Stimulated activated CD8-positive, alpha-beta memory T cell treated with anti-CD3 and anti-CD28 coated beads, Interleukin-4, amount 100 ng/mL, for 1 hour (primary cell): ENCODE data around the gene SPATA31D3.
"Not testable (repeated sequence)": the region's sequence is repeated elsewhere in the genome, so short reads cannot be mapped to it uniquely, and the experiment has no call there.

ENCODE experiments used
- DNase-seq, 2 donors: peaks; one replicate each; pipeline ENCODE4 v3.0.0-alpha.2; 2020; ENCODE audit warnings: low read depth in 2 of 2, low spot score in 1 of 2

Gene SPATA31D3

GRCh38 chr9:81943393-81943792 lies at the start of gene SPATA31D3:
Gene SPATA31D3 (plus strand): TSS chr9:81943500. CDS start chr9:81943586, 86 bp downstream.
- DNase-seq, result not testable (repeated sequence)

- no peak for DNase-seq
Measured at GRCh38 chr9:81893929-81894328, 49.4 kb upstream of the SPATA31D3 start.

- DNase-seq, result no peak
Measured at GRCh38 chr9:81894891-81895290, 48.4 kb upstream of the SPATA31D3 start.

- no peak for DNase-seq
Measured at GRCh38 chr9:81896070-81896469, 47.2 kb upstream of the SPATA31D3 start.

- DNase-seq, result no peak
Measured at GRCh38 chr9:81898851-81899250, 44.4 kb upstream of the SPATA31D3 start.

GRCh38 chr9:81902196-81902595 lies 41.1 kb upstream of the SPATA31D3 start:
- DNase-seq, result no peak

GRCh38 chr9:81902626-81903025 lies 40.7 kb upstream of the SPATA31D3 start:
- no peak for DNase-seq

GRCh38 chr9:81906671-81907070 lies 36.6 kb upstream of the SPATA31D3 start:
- no peak for DNase-seq

- no peak for DNase-seq
Measured at GRCh38 chr9:81912135-81912534, 31.2 kb upstream of the SPATA31D3 start.

- DNase-seq, result no peak
Measured at GRCh38 chr9:81915801-81916505, 27.3 kb upstream of the SPATA31D3 start.

- DNase-seq, result not testable (repeated sequence)
Measured at GRCh38 chr9:81918507-81918906, 24.8 kb upstream of the SPATA31D3 start.

- DNase-seq, result not testable (repeated sequence)
Measured at GRCh38 chr9:81928305-81928704, 15.0 kb upstream of the SPATA31D3 start, which contains the start of gene SPATA31D4. Gene SPATA31D4 (plus strand): TSS chr9:81928428. CDS start chr9:81928514, 86 bp downstream.

GRCh38 chr9:81930147-81930546 lies 13.2 kb upstream of the SPATA31D3 start:
- not testable (repeated sequence) for DNase-seq

GRCh38 chr9:81933547-81933946 lies 9.8 kb upstream of the SPATA31D3 start:
- DNase-seq, result not testable (repeated sequence)

GRCh38 chr9:81948650-81949049 lies 5.3 kb downstream of the SPATA31D3 start:
- DNase-seq, result not testable (repeated sequence)

- no peak for DNase-seq
Measured at GRCh38 chr9:81953096-81953495, 9.8 kb downstream of the SPATA31D3 start.

GRCh38 chr9:81955625-81956024 lies 12.3 kb downstream of the SPATA31D3 start:
- DNase-seq, result no peak

GRCh38 chr9:81964218-81965171 lies 21.2 kb downstream of the SPATA31D3 start:
- DNase-seq, result no peak

- DNase-seq, result no peak
Measured at GRCh38 chr9:81968026-81968425, 24.7 kb downstream of the SPATA31D3 start.

GRCh38 chr9:81969971-81970370 lies 26.7 kb downstream of the SPATA31D3 start:
- DNase-seq, result no peak

- no peak for DNase-seq
Measured at GRCh38 chr9:81971727-81972126, 28.4 kb downstream of the SPATA31D3 start.

- no peak for DNase-seq
Measured at GRCh38 chr9:81974764-81975163, 31.5 kb downstream of the SPATA31D3 start.
